ENCODE measurements around the gene VIT. TPM values are rescaled to one million over a fixed set of nuclear protein-coding genes. Genes with fewer than 3 reads are reported as not detected.

The VIT gene, protein sequence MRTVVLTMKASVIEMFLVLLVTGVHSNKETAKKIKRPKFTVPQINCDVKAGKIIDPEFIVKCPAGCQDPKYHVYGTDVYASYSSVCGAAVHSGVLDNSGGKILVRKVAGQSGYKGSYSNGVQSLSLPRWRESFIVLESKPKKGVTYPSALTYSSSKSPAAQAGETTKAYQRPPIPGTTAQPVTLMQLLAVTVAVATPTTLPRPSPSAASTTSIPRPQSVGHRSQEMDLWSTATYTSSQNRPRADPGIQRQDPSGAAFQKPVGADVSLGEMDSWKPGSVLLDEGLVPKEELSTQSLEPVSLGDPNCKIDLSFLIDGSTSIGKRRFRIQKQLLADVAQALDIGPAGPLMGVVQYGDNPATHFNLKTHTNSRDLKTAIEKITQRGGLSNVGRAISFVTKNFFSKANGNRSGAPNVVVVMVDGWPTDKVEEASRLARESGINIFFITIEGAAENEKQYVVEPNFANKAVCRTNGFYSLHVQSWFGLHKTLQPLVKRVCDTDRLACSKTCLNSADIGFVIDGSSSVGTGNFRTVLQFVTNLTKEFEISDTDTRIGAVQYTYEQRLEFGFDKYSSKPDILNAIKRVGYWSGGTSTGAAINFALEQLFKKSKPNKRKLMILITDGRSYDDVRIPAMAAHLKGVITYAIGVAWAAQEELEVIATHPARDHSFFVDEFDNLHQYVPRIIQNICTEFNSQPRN
- 0.22 TPM in 1 of 2 replicates, not detected in the other for total RNA-seq (2014; rRNA removed; shearing (Covaris generic))
- 0.31 TPM in 1 of 2 replicates, not detected in the other for polyA plus RNA-seq (2016; fragmentation: Nextera tagmentation; extraction: Ambion mirVana)

DNA sequence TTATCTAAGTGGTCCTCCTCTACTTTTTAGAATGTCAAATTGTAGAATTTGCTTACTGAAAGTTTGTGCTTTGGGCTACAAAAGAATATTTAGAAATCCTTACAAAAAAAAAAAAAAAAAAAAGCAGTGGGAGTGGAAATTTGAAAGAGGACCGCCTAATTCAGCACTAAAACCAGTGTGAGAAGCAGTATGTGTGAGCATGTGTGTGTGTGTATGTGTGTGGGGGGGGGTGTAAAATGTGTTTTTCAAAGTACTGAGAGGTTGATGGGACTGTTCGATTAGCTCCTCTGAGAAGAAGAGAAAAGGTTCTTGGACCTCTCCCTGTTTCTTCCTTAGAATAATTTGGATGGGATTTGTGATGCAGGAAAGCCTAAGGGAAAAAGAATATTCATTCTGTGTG is at the start of gene VIT:
Gene VIT, plus strand, starts transcription at position 175 of the 400 bp plus-strand sequence. CDS start 19,664 bp downstream, outside the sequence.
- no peaks in the 10 kb centered on the region for H3K9me3 ChIP-seq (ENCODE audit: low read depth)
- peak within 1 kb of the TSS; percentile 59 for H3K4me3 ChIP-seq
- peak within 1 kb of the TSS; percentile 57 for H2AFZ ChIP-seq
- in situ Hi-C loops (cut with MboI) = no loop called here
- peaks cover 17% of the 10 kb centered on the region for H3K4me1 ChIP-seq (ENCODE audit: insufficient read depth)
- H3K9me2 ChIP-seq (ENCODE audit: insufficient read depth) = no peaks in the 10 kb centered on the region
- H3K79me2 ChIP-seq (ENCODE audit: insufficient read depth) = no peaks in the 10 kb centered on the region
- peaks cover 19% of the 10 kb centered on the region for H3F3A ChIP-seq (ENCODE audit: insufficient read depth)
- TF ChIP-seq EZH2 (IDR thresholded peaks at IDR 0.05; ENCODE audit: insufficient read depth, poor library complexity, severe bottlenecking) = no peak
- TF ChIP-seq EZH2phosphoT487 (IDR thresholded peaks at IDR 0.05; ENCODE audit: insufficient read depth, low read depth) = no peak
- H3K36me3 ChIP-seq (ENCODE audit: low read depth) = no peaks in the 10 kb centered on the region
- WGBS, 2 experiments (ENCODE audit: low coverage in 1 of 2, low lambda C conversion rate in 2 of 2, missing lambda C conversion rate in 2 of 2) = 37 to 47% methylated on average over 2 of the region's 2 CpGs
- peak; percentile 40 for DNase-seq
- peak within 1 kb of the TSS; percentile 67 for H3K9ac ChIP-seq
- H4K20me1 ChIP-seq (ENCODE audit: insufficient read depth) = no peaks in the 10 kb centered on the region
- peak within 1 kb of the TSS; percentile 92 for H3K4me2 ChIP-seq (ENCODE audit: unreplicated experiment)
- H3K27me3 ChIP-seq (replicated peaks; ENCODE audit: insufficient read depth) = no peaks in the 10 kb centered on the region
- peak within 1 kb of the TSS; percentile 80 for H3K27ac ChIP-seq

DNA sequence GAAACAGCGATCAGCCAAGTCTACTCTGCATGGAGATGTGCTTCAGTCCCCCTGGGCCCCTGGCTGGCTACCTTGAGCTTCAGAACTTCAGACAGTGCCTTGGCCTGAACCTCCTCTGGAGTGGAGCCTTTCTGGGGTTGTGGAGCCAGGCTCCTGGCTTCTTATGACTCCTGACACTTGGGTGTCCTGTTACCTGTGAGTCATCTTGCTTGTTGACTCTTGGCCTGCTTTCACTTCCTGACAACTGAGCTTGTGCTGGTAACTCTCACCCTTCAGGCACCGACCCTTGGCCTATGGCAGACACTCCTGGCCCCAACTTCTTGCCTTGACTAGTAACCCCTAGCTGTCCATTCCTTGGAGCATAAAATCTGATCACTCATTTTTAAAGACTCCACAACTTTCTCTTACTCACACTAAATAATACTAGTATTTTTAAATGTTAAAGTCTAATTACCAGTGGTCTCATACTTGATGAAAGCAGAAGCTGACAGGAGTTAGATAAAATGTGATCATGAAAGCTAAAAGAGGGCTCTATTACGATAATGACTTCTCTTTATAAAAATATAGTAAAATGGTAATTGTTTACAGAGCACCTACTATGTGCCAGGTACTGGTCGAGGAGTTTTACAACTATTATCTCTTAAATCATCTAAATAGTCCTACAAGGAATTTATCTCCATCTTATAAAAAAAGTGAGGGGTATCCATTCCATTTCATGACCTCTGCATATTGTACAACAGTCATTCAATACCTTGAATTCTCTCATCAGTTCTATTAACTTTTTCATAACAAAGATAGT is 46.3 kb upstream of the VIT start:
- Histone ChIP-seq H4K20me1 (ENCODE audit: insufficient read depth) (no peaks in the 10 kb centered on the region), H3K4me1 (ENCODE audit: insufficient read depth) (peaks cover 34% of the 10 kb centered on the region), H3K4me2 (ENCODE audit: unreplicated experiment) (peak overlapping the region; percentile 58), H3K4me3 (no peak overlapping the region), H3K9me3 (ENCODE audit: low read depth) (no peaks in the 10 kb centered on the region), H3K9me2 (ENCODE audit: insufficient read depth) (no peaks in the 10 kb centered on the region), H3K27ac (peak overlapping the region; percentile 72), H3K36me3 (ENCODE audit: low read depth) (no peaks in the 10 kb centered on the region), H3K27me3 (replicated peaks; ENCODE audit: insufficient read depth) (no peaks in the 10 kb centered on the region), H2AFZ (peak overlapping the region; percentile 42), H3K79me2 (ENCODE audit: insufficient read depth) (no peaks in the 10 kb centered on the region), H3K9ac (peak overlapping the region; percentile 32; the same call in 1 of the 2 replicates), H3F3A (ENCODE audit: insufficient read depth) (peaks cover 26% of the 10 kb centered on the region)
- 50 to 56% methylated on average over 4 of the region's 4 CpGs for WGBS, 2 experiments (ENCODE audit: low coverage in 1 of 2, low lambda C conversion rate in 2 of 2, missing lambda C conversion rate in 2 of 2)
- in situ Hi-C loops (cut with MboI) = no loop called here
- peak; percentile 91 for DNase-seq
- TF ChIP-seq EZH2phosphoT487 (IDR thresholded peaks at IDR 0.05; ENCODE audit: insufficient read depth, low read depth) (no peak), EZH2 (IDR thresholded peaks at IDR 0.05; ENCODE audit: insufficient read depth, poor library complexity, severe bottlenecking) (no peak)

DNA sequence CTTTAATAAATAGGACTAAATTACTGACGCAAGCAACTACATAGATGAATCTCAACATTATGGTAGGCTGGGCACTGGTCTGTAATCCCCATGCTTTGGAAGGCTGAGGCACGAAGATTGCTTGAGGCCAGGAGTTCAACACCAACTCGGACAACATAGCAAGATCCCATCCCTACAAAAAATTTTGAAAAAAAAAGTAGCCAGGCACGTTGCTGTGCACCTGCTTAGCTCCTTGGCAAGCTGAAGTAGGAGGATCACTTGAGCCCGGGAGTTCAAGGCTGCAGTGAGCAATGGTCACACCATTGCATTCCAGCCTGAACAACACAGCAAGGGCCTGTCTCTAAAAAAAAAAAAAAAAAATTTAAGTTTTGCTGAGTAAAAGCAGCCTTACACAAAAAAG is 43.4 kb upstream of the VIT start:
- Histone ChIP-seq H3K4me2 (ENCODE audit: unreplicated experiment) (no peak overlapping the region), H3K9me3 (ENCODE audit: low read depth) (no peaks in the 10 kb centered on the region), H3K9ac (no peak overlapping the region), H3K79me2 (ENCODE audit: insufficient read depth) (no peaks in the 10 kb centered on the region), H3K4me3 (no peak overlapping the region), H4K20me1 (ENCODE audit: insufficient read depth) (no peaks in the 10 kb centered on the region), H2AFZ (no peak overlapping the region), H3K4me1 (ENCODE audit: insufficient read depth) (peaks cover 46% of the 10 kb centered on the region), H3K27me3 (replicated peaks; ENCODE audit: insufficient read depth) (no peaks in the 10 kb centered on the region), H3K9me2 (ENCODE audit: insufficient read depth) (no peaks in the 10 kb centered on the region), H3K27ac (no peak overlapping the region), H3F3A (ENCODE audit: insufficient read depth) (peaks cover 41% of the 10 kb centered on the region), H3K36me3 (ENCODE audit: low read depth) (no peaks in the 10 kb centered on the region)
- no peak for DNase-seq
- in situ Hi-C loops (cut with MboI) = no loop called here
- no peak for TF ChIP-seq EZH2 (IDR thresholded peaks at IDR 0.05; ENCODE audit: insufficient read depth, poor library complexity, severe bottlenecking)
- no peak for TF ChIP-seq EZH2phosphoT487 (IDR thresholded peaks at IDR 0.05; ENCODE audit: insufficient read depth, low read depth)
- WGBS, 2 experiments (ENCODE audit: low coverage in 1 of 2, low lambda C conversion rate in 2 of 2, missing lambda C conversion rate in 2 of 2) = 86 to 89% methylated on average over 5 of the region's 5 CpGs

Measured in GM23248 (cell line).